Lung (tissue), 12 donors: Measurements from ENCODE around the gene FOXJ3. TPM values are rescaled to one million over a fixed set of nuclear protein-coding genes. Genes with fewer than 3 reads are reported as not detected.

Experiments
- ATAC-seq: fragments of 200-7000 bp; cut with Tn5 transposase; one replicate; pipeline ENCODE4 v1.9.1; 2020; ENCODE audit warnings: moderate number of reproducible peaks; ENCODE audit not compliant: insufficient read depth, low FRiP score
- DNase-seq, 3 donors: peaks; one replicate each; pipeline ENCODE4 v3.0.0-alpha.2; 2013 to 2017
- H3K27ac ChIP-seq, 2 donors: one replicate each; pipeline ENCODE4 v1.5.1; 2013; ENCODE audit warnings: mild to moderate bottlenecking in 2 of 2, moderate library complexity in 2 of 2, control low read depth in 1 of 2, inconsistent platforms in 1 of 2, low read depth in 1 of 2, low read length in 1 of 2
- H3K27me3 ChIP-seq, 3 donors: one replicate each; pipeline ENCODE4 v1.5.1; 2013; ENCODE audit warnings: low read length in 2 of 3; ENCODE audit not compliant: control insufficient read depth in 3 of 3, insufficient read depth in 3 of 3
- H3K36me3 ChIP-seq, 4 donors: one replicate each; pipeline ENCODE4 v1.5.1; 2013; ENCODE audit warnings: low read length in 4 of 4, mild to moderate bottlenecking in 1 of 4, moderate library complexity in 1 of 4; ENCODE audit not compliant: control insufficient read depth in 4 of 4, insufficient read depth in 4 of 4
- H3K4me1 ChIP-seq, 5 donors: one replicate each; pipeline ENCODE4 v1.5.1; 2013; ENCODE audit warnings: low read length in 5 of 5, mild to moderate bottlenecking in 2 of 5, moderate library complexity in 1 of 5; ENCODE audit not compliant: control insufficient read depth in 5 of 5, insufficient read depth in 5 of 5
- H3K4me3 ChIP-seq: one replicate; pipeline ENCODE4 v1.5.1; 2013; ENCODE audit warnings: mild to moderate bottlenecking, control low read depth, moderate library complexity
- H3K9ac ChIP-seq, 2 donors: one replicate each; pipeline ENCODE4 v1.5.1; 2013; ENCODE audit warnings: low read length in 2 of 2, control low read depth in 1 of 2; ENCODE audit not compliant: insufficient read depth in 1 of 2
- H3K9me3 ChIP-seq, 4 donors: one replicate each; pipeline ENCODE4 v1.5.1; 2013; ENCODE audit warnings: low read length in 3 of 4, mild to moderate bottlenecking in 1 of 4, moderate library complexity in 1 of 4; ENCODE audit not compliant: control insufficient read depth in 4 of 4, insufficient read depth in 3 of 4
- CTCF ChIP-seq: IDR thresholded peaks from 2 replicates; pipeline ENCODE4 v1.5.1; 2012; ENCODE audit warnings: mild to moderate bottlenecking; ENCODE audit errors: control extremely low read depth, extremely low read depth
- WGBS, 2 donors: extraction: QIAGEN DNeasy Blood & Tissue Kit; methylation state at CpG; one replicate each; pipeline ENCODE4 v1.1.7; 2013; 5-methylcytosine and 5-hydroxymethylcytosine counted together
- polyA plus RNA-seq, 2 donors: library from polyadenylated mRNA; stranded (reverse); fragments of 200-250 nt; gene quantifications; one replicate each; pipeline ENCODE4 v1.2.1, GENCODE V29; 2013
- total RNA-seq, 2 donors: library from RNA; depleted of rRNA in 1 of 2; stranded (reverse); fragments of >200 nt in 1 of 2; gene quantifications; one replicate each; pipeline ENCODE4 v1.2.1, GENCODE V29; 2014 to 2021
- donor health status: control.
- donor health status: control.
- donor health status: Bipolar disorder and iron deficiency.
- donor health status: healthy.
- donor health status: DM: yes; HTN: yes; CAD: no.

Gene FOXJ3
- total and polyA plus RNA-seq, 4 donors = 11.9 to 106 (median 26.6) TPM

GRCh38 chr1:42306977-42307376 lies 28.1 kb downstream of the FOXJ3 start:
- Histone ChIP-seq H3K36me3 (peaks cover 0 to 9% (median 2%) of the 10 kb centered on the region in 4 donors), H3K9ac (no peak overlapping the region), H3K4me3 (no peak overlapping the region), H3K4me1 (peaks cover 0 to 5% (median 0%) of the 10 kb centered on the region in 5 donors), H3K27ac (no peak overlapping the region), H3K27me3 (no peaks in the 10 kb centered on the region), H3K9me3 (peaks cover 0 to 11% (median 0%) of the 10 kb centered on the region in 4 donors)
- 91 to 96% methylated on average over 1 of the region's 1 CpG for WGBS, 2 donors
- DNase-seq (no peak), ATAC-seq (no peak)
- no peak for TF ChIP-seq CTCF

- Histone ChIP-seq H3K27me3 (no peaks in the 10 kb centered on the region), H3K27ac (no peak overlapping the region), H3K9me3 (peaks cover 0 to 13% (median 1%) of the 10 kb centered on the region in 4 donors), H3K4me3 (no peak overlapping the region), H3K4me1 (peaks cover 0 to 3% (median 0%) of the 10 kb centered on the region in 5 donors), H3K9ac (no peak overlapping the region), H3K36me3 (peaks cover 0 to 10% (median 2%) of the 10 kb centered on the region in 4 donors)
- 87 to 93% methylated on average over 5 of the region's 5 CpGs for WGBS, 2 donors
- TF ChIP-seq CTCF = no peak
- no peak for ATAC-seq
- no peak for DNase-seq
Measured at GRCh38 chr1:42305639-42306038, 29.4 kb downstream of the FOXJ3 start.

- ATAC-seq (no peak), DNase-seq (no peak)
- no peak overlapping the region for H3K9ac ChIP-seq
- WGBS, 2 donors = 97 to 100% methylated on average over 1 of the region's 1 CpG
- H3K36me3 ChIP-seq = peaks cover 0 to 7% (median 3%) of the 10 kb centered on the region in 4 donors
- TF ChIP-seq CTCF = no peak
- no peaks in the 10 kb centered on the region for H3K4me1 ChIP-seq
- peaks cover 0 to 17% (median 1%) of the 10 kb centered on the region in 4 donors for H3K9me3 ChIP-seq
- no peak overlapping the region for H3K27ac ChIP-seq
- no peak overlapping the region for H3K4me3 ChIP-seq
- no peaks in the 10 kb centered on the region for H3K27me3 ChIP-seq
Measured at GRCh38 chr1:42302034-42302433, 33.0 kb downstream of the FOXJ3 start.

GRCh38 chr1:42298520-42298919 lies 36.5 kb downstream of the FOXJ3 start:
- Histone ChIP-seq H3K9me3 (peaks cover 0 to 12% (median 1%) of the 10 kb centered on the region in 4 donors), H3K36me3 (peaks cover 0 to 3% (median under 1%) of the 10 kb centered on the region in 4 donors), H3K27ac (no peak overlapping the region), H3K27me3 (no peaks in the 10 kb centered on the region), H3K9ac (no peak overlapping the region), H3K4me3 (no peak overlapping the region), H3K4me1 (no peaks in the 10 kb centered on the region)
- no peak for DNase-seq
- 86 to 92% methylated on average over 2 of the region's 2 CpGs for WGBS, 2 donors
- TF ChIP-seq CTCF = no peak
- no peak for ATAC-seq
